ENCODE data around the gene KDM7A. TPM values are rescaled to one million over a fixed set of nuclear protein-coding genes. Genes with fewer than 3 reads are reported as not detected.
"Not testable (repeated sequence)": the region's sequence is repeated elsewhere in the genome, so short reads cannot be mapped to it uniquely, and the experiment has no call there.

The KDM7A gene
- polyA plus RNA-seq (ENCODE audit: insufficient read length in 3 of 3), result 10 to 100 TPM; 11.8 to 12.4 (median 11.8) TPM

- DNase-seq (ENCODE audit: low read depth in 3 of 3, low spot score in 2 of 3), result peak; percentile 66 to 85 (median 84)
These were observed at the start of gene KDM7A for GRCh38 chr7:140176811-140177702. Gene KDM7A, minus strand, starts transcription at chr7:140176983. Its CDS starts 46 bp downstream, at chr7:140176937.

DNA sequence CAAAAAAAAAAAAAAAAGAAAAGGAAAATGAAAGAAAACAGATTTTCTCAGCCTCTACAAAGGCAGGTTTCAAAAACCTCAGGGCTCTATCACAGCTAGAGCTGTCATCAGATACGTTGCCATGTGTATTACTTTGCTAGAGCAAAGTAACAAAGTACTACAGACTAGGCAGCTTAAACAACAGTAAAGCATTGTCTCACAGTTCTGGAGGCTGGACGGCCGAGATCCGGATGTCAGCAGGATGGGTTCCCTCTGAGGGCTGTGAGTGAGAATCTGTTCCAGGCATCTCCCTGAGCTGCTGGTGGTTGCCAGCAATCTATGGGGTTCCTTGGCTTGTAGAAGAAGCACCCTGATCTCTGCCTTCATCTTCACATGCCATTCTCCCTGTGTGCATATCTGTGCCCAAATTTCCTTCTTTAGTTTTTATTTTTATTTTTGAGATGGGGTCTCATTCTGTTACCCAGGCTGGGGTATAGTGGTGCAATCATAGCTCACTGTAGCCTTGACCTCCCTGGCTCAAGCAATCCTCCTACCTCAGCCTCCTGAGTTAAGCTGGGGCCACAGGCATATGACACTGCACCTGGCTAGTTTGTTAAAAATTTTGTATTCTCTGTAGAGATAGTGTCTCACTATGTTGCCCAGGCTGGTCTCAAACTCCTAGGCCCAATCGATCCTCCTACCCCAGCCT lies 48.9 kb upstream of the KDM7A start:
- no peak for DNase-seq (ENCODE audit: low read depth in 3 of 3, low spot score in 2 of 3)

- no peak for DNase-seq (ENCODE audit: low read depth in 3 of 3, low spot score in 2 of 3)
These were observed 46.9 kb upstream of the KDM7A start for GRCh38 chr7:140223515-140224221.

DNA sequence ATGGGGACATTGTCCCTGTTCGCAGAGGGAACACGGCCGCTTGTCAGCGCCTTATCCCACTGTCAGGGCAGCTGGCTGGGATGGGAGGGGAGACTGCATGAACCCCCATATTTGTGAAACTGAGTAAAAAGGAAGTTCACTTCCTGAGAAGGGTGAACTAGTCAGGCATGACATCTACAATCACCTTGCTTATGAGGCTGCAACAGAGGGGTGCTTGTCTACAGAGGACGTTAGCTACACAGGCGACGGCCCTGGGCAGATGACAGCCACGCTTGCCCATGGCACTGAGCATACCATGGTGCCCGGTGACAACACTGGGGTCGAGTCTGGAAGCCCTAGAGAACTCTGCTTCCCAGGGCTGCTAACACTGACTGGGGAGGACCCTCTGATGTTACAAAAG lies 46.0 kb upstream of the KDM7A start:
- DNase-seq (ENCODE audit: low read depth in 3 of 3, low spot score in 2 of 3), result no peak

DNA sequence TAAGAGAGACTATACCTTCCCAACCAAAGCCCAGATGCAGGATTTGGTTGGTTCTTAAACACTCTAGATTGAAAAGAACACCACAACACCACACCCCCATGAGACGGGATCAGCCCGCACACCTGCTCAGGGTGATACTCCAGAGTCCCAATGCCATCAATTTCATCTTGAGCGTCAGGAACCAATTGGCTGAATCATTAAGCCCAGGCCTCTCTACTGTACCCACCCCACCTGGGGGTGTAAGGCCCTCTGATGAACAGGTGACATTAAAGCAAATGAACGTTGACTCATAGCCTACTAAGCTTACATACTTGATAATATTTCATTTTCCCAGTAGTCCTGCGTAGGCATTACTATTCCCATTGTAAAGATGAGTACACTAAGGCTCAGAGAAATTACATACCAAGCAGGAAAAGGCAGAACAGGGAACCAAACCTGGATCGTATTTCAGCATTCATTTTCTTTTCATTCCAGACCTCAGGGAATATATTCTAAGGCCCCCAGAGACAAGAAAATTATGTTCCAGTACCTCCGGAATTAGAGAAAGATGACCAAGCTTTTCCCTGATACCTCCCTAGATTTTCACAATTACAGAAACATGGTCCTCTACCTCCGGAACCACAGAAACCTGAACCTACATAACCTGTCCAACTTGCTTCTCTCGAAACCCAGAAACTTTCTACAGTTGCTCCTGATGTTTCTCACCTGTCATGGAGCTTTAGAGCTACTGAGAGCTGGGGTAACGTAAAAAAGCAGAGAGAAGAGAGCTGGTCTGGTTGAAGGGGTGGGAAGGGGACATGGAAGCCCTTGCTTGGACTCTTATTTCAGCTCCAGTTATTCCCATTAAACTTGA lies 43.1 kb upstream of the KDM7A start:
- DNase-seq (ENCODE audit: low read depth in 3 of 3, low spot score in 2 of 3), result no peak

- no peak for DNase-seq (ENCODE audit: low read depth in 3 of 3, low spot score in 2 of 3)
These were observed 41.9 kb upstream of the KDM7A start for GRCh38 chr7:140218656-140219055.

DNA sequence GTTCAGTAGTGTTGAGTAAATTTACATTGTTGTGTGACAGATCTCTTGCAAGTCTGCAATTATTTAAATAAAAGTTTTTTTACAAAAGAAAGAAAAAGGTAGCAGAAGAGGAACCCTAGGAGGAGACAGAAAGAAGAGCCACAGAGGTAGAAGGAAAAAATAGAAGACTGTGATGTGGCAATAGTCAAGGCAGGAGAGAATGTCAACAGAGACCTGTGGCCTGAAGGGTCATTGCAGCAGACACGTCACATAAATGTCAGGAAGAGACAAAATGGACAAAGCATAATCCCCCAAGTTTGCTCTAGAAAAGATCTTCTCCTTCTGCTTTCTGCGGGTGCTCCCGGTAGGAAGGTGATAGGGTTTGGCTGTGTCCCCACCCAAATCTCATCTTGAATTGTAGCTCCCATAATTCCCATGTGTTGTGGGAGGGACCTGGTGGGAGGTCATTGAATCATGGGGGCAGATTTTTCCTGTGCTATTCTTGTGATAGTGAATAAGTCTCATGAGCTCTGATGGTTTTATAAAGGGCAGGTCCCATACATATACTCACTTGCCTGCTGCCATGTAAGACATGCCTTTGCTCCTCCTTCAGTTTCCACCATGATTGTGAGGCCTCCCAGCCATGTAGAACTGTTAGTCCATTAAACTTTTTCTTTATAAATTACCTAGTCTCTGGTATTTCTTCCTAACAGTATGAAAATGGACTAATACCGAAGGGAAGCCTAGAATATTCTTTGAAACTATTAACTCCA lies 41.1 kb upstream of the KDM7A start:
- no peak for DNase-seq (ENCODE audit: low read depth in 3 of 3, low spot score in 2 of 3)

DNA sequence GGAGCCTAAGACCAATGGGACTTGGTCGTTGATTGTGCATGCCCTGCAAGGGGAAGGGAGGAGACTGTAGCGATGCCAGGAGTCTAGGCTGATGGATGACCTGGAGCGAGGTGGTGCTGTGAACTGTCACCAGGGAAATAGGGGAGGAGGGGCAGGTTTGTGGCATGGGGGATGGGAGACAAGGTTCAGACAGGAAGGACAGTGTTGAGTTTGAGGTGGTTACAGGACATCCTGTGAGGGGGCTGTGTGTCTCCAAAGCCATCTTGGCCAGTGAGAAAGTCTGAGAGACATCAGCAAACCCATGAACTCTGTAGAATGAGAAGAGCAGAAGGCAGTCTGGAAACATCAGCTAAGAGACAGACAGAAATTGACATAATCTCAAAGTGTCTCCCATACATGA lies 38.5 kb upstream of the KDM7A start:
- DNase-seq (ENCODE audit: low read depth in 3 of 3, low spot score in 2 of 3), result no peak

DNA sequence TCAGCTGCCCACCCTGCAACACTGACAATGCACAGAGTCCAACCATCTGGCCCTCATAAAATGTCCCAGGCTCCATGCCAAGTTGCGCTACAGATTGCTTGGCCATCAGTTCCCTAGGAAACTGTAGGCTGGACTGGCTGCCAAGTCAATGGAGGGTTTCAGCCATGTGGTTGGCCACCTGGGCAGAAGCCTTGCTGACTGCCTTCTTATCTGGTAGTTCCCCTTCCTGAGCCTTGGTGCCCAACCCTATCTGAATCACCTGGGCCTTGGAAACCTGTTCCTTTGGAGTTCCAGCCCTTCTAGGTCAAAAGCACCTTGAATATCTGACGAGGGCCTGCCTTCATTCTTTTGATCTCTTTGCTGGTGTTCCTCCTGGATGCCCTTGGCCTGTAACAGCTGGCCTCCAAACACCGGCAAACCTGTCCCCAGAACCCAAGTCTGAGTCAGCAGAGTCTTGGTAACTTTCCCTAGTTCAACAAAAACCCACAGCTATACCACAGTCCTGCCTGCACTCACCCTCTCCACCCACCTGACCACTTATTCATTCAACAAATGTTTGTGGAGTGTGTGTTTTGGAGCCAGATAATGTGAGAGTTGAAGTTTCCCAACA lies 37.4 kb upstream of the KDM7A start:
- DNase-seq (ENCODE audit: low read depth in 3 of 3, low spot score in 2 of 3), result no peak

- DNase-seq (ENCODE audit: low read depth in 3 of 3, low spot score in 2 of 3), result no peak
These were observed 36.9 kb upstream of the KDM7A start for GRCh38 chr7:140213684-140214074.

- no peak for DNase-seq (ENCODE audit: low read depth in 3 of 3, low spot score in 2 of 3)
These were observed 35.5 kb upstream of the KDM7A start for GRCh38 chr7:140212100-140212881.

DNA sequence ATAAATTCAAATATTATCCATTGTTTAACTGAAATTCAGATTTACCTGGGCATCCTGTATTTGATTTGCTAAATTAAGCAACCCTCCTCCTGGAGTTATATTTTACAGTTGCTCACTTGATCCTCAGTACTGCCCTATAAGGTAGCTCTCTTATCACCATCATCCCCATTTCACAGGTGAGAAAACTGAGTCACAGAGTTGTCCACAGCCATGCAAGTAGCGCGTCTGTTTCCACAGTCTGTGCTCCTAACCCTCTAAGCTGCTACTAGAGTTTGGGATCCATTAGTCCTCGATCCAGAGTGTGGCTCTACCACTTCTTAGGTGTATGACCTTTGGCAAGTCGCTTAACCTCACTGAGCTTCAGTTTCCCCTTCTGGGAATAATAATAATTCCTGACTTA lies 34.9 kb upstream of the KDM7A start:
- no peak for DNase-seq (ENCODE audit: low read depth in 3 of 3, low spot score in 2 of 3)

- no peak for DNase-seq (ENCODE audit: low read depth in 3 of 3, low spot score in 2 of 3)
These were observed 33.3 kb upstream of the KDM7A start for GRCh38 chr7:140209866-140210609.

GRCh38 chr7:140206616-140207389 lies 30.0 kb upstream of the KDM7A start:
- DNase-seq (ENCODE audit: low read depth in 3 of 3, low spot score in 2 of 3), result no peak

DNA sequence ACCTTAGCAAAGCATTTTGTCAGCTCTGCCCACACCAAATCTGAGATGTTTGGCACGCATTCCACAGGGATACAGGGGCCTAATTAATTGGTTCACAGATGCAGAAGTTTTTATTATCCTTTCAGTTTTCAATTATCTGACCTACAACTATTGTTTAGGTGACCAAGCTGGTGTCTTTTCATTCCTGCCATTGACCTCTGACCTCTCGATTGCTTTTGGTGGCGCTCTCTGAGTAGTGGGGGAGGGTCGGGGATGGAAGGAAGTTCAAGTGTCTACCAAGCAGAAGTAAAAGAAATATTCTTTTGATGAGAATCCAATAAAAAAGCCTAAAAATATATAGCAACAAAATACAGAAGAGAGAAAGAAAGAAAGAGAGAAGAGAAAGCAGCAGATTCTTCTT lies 28.8 kb upstream of the KDM7A start:
- no peak for DNase-seq (ENCODE audit: low read depth in 3 of 3, low spot score in 2 of 3)

GRCh38 chr7:140203556-140203955 lies 26.8 kb upstream of the KDM7A start:
- no peak for DNase-seq (ENCODE audit: low read depth in 3 of 3, low spot score in 2 of 3)

- DNase-seq (ENCODE audit: low read depth in 3 of 3, low spot score in 2 of 3), result not testable (repeated sequence)
These were observed 26.2 kb upstream of the KDM7A start for GRCh38 chr7:140202942-140203341.
